Measurements from ENCODE around the gene TMEM191B. TPM values are rescaled to one million over a fixed set of nuclear protein-coding genes. Genes with fewer than 3 reads are reported as not detected.

TMEM191B gene
- total RNA-seq, 1 donor from 2014 or later: 2.8 TPM

Other genes with a start within 250 kb of the TMEM191B start
- gene GGTLC3, start 9.6 kb upstream of the TMEM191B start, total RNA-seq: not detected in 2 replicates
- gene RIMBP3, start 84.1 kb downstream of the TMEM191B start, total RNA-seq: 0.34 and 0.59 TPM in 2 replicates